Measurements from ENCODE around the gene BRD9. TPM values are rescaled to one million over a fixed set of nuclear protein-coding genes. Genes with fewer than 3 reads are reported as not detected.
A peak's percentile ranks its signal among the peaks of the same experiment; 100 is the strongest.
"Not testable (repeated sequence)": the region's sequence is repeated elsewhere in the genome, so short reads cannot be mapped to it uniquely, and the experiment has no call there.

The BRD9 gene
- polyA plus RNA-seq, 6 donors from 2014 or later, result 5.6 to 16.2 (median 12.5) TPM

DNA sequence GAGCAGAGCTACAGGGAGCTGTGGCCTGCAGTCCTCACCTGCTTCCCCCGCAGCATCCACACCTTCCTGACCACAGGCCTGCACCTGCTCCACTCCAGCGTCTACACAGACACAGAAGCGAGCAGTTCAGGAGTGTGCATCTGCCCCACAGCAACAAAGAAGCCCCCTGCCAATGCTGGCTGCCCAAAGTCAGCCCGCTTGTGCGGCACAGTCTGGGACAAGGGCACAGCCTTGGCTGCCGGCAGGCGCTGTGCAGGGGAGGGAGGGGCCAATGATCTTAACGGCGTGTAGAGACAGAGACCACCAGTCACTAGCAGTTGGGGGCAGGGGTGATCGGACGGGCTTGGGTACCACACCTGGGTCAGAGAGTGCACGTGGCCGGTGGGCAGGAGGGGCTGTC is 6.6 kb downstream of the BRD9 start:
- Mint-ChIP-seq H3K4me3 (no peak overlapping the region), H3K36me3 (peaks cover 23 to 46% of the 10 kb centered on the region in 2 donors), H3K4me1 (peaks cover 18 to 30% (median 18%) of the 10 kb centered on the region in 3 donors), H3K9me3 (peaks cover 0 to 8% (median 0%) of the 10 kb centered on the region in 7 donors), H3K27ac (peak overlapping the region in 1 of 6 donors; percentile 15), H3K27me3 (no peaks in the 10 kb centered on the region)
- DNase-seq (no peak), ATAC-seq (ENCODE audit: low read depth in 2 of 2) (no peak)

DNA sequence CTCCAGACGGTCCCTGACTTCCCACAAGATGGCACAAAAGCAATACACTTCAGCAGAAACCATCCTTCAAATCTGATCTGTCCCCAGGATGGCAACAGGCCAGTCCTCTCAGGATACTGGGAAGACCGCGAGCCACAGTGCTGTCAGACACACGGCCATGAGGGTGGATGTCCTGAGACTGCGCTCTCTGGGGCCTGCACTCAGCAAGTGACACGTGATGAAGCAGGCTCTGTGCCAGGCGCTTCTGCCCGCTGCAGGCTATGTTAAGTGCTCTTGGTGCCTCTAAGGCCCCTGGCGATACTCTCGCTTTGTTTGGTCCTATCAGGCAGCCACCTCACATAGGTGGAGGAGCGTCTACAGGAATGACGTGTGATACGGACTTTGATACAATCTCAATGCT is 7.1 kb downstream of the BRD9 start:
- Mint-ChIP-seq H3K4me3 (no peak overlapping the region), H3K9me3 (peaks cover 0 to 8% (median 0%) of the 10 kb centered on the region in 7 donors), H3K4me1 (peaks cover 15 to 27% (median 16%) of the 10 kb centered on the region in 3 donors), H3K36me3 (peaks cover 23 to 51% of the 10 kb centered on the region in 2 donors), H3K27me3 (no peaks in the 10 kb centered on the region), H3K27ac (no peak overlapping the region)
- ATAC-seq (ENCODE audit: low read depth in 2 of 2) (no peak), DNase-seq (no peak)

DNA sequence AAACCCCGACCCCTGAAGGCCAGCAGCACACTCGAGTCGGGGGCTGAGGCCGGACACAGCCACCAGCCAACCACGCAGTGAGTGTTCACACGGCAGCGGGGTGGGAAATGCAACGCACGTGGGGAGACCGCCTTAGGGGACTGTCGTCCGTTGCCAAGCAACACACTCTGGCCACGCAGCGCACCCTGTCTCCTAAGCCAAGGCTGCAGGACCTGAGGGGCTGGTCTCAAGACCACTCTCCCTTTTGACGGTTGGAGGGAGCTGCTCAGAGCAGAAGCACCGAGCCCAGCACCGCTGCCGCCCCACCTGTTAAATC is 7.5 kb downstream of the BRD9 start:
- no peaks in the 10 kb centered on the region for H3K27me3 Mint-ChIP-seq
- H3K4me1 Mint-ChIP-seq, result peaks cover 15 to 27% (median 16%) of the 10 kb centered on the region in 3 donors
- no peak overlapping the region for H3K27ac Mint-ChIP-seq
- no peak for ATAC-seq (ENCODE audit: low read depth in 2 of 2)
- peak overlapping the region in 1 of 8 donors; percentile 65 for H3K4me3 Mint-ChIP-seq
- peaks cover 23 to 51% of the 10 kb centered on the region in 2 donors for H3K36me3 Mint-ChIP-seq
- no peak for DNase-seq
- H3K9me3 Mint-ChIP-seq, result peaks cover 0 to 8% (median 0%) of the 10 kb centered on the region in 7 donors

DNA sequence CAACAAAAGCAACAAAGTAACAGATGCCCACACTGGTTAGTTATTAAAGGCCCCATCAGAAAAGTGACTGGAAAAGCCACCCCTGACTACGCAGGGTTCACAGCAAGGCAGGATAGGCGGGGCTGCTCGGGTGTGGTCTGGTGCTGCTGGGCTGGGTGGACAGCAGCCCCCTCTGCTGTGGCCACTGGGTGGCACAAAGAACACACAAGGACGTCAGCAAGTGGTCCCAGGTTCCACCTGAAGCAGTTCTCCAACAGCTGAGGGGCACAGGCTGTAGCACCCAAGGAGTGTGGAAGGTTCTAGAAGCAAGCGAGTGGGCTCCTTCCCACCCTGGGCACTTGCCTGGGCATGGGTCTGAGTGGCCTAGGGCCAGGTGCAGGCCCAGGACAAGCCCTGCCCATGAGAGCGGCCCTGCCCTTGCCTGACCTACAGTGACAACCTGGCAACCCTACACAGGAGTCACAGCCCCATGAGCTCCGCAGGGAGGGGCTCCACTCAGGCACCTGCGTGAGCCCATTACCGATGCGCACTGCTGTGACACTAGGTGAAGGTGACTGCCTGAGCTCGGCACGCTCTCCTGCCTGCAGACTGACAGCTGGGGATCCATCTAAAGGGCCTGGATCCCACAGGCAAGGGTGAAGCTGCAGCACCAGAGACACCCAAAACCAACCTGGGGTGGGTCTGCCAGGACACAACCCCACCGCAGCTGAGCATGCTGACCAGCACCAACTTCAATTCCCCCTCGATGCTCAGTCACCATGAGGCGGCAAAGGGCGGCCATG is 8.1 kb downstream of the BRD9 start:
- Mint-ChIP-seq H3K4me3 (no peak overlapping the region), H3K36me3 (peaks cover 23 to 51% of the 10 kb centered on the region in 2 donors), H3K27ac (peak overlapping the region in 1 of 6 donors; percentile 47), H3K27me3 (no peaks in the 10 kb centered on the region), H3K4me1 (peaks cover 11 to 27% (median 16%) of the 10 kb centered on the region in 3 donors), H3K9me3 (peaks cover 0 to 8% (median 0%) of the 10 kb centered on the region in 7 donors)
- no peak for DNase-seq
- ATAC-seq (ENCODE audit: low read depth in 2 of 2), result no peak

DNA sequence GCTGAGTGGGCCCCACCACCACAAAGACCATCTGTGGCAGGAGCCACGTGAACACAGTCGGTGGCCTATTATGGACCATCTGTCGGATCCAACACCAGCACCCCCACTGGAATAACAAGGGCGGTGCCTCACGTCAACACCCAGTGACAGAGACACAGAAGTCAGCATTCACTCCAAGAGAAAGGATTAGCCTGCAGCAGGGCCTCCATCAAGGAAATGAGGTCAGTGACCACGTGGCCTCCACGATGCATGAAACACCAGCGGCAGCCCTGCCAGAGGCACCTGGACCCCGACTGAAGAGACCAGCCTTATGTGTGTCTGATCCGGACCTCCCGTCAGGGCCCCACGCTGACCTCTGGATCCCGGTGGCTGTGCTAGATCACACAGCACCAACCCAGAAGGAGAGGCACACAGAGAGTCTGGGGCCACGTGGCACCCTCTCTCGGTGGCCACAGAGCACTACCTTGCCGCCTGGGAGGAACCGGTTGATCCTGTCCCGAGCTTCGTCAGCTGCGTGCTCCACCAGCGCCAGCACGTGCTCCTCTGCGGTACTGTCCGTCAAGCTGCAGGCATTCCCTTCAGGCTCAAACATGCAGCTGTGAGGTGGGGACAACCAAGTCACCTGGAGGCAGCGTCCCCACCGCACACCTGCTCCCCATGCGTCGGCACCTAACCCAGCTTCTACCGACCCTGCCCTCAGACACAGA is 9.0 kb downstream of the BRD9 start:
- no peak for DNase-seq
- Mint-ChIP-seq H3K27ac (peak overlapping the region in 1 of 6 donors; percentile 44), H3K9me3 (peaks cover 0 to 8% (median 0%) of the 10 kb centered on the region in 7 donors), H3K36me3 (peaks cover 21 to 51% of the 10 kb centered on the region in 2 donors), H3K4me3 (no peak overlapping the region), H3K27me3 (no peaks in the 10 kb centered on the region), H3K4me1 (peaks cover 11 to 27% (median 16%) of the 10 kb centered on the region in 3 donors)
- ATAC-seq (ENCODE audit: low read depth in 2 of 2), result no peak

DNA sequence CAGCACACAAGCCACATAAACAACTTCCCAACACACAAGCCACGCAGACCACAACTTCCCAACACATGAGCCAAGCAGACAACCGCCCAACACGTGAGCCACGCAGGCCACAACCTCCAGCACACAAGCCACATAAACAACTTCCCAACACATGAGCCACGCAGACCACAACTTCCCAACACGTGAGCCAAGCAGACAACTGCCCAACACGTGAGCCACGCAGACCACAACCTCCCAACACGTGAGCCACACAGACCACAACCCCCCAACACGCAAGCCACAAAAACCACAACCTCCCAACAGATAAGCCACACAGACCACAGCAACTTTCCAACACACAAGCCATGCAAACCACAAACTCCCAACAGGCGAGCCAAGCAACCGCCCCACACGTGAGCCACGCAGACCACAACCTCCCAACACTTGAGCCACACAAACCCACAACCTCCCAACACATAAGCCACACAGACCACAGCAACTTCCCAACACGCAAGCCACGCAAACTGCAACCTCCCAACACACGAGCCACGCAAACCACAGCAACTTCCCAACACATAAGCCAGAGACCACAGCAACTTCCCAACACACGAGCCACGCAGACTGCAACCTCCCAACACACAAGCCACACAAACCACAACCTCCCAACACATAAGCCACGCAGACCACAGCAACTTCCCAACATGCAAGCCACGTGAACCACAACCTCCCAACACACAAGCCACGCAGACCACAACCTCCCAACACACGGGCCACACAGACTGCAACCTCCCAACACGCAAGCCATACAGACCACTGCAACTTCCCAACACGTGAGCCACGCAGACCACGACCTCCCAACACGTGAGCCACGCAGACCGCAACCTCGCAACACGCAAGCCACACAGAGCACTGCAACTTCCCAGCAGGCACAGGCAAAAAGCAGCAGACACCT is 10.1 kb downstream of the BRD9 start:
- Mint-ChIP-seq H3K36me3 (peaks cover 16 to 56% of the 10 kb centered on the region in 2 donors), H3K4me3 (peak overlapping the region in 1 of 8 donors; percentile 64), H3K9me3 (peaks cover 0 to 8% (median 0%) of the 10 kb centered on the region in 7 donors), H3K27me3 (no peaks in the 10 kb centered on the region), H3K27ac (peak overlapping the region in 4 of 6 donors; percentile 29 to 72 (median 71)), H3K4me1 (peaks cover 11 to 27% (median 16%) of the 10 kb centered on the region in 3 donors)
- ATAC-seq (ENCODE audit: low read depth in 2 of 2) (no peak), DNase-seq (no peak)

DNA sequence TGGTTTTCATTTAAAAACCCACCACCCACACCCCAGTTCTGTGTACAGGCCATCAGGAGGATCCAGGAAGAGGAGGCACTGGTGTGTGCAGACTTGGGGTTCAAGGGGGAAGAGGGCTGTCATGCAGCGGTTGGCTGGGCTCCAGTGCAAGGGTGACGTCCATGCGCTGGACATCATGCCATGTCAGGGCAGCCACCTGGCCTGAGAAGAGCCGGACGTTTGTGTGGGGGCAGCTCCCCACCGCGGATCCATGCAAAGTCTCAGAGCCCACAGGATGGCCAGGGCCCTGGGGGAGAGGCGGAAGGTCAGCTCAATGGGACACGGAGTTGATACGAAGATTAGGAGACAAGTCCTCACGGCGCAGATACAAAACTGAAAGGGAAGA is 11.1 kb downstream of the BRD9 start:
- DNase-seq (no peak), ATAC-seq (ENCODE audit: low read depth in 2 of 2) (no peak)
- H3K27ac Mint-ChIP-seq, result no peak overlapping the region
- H3K27me3 Mint-ChIP-seq, result no peaks in the 10 kb centered on the region
- H3K4me1 Mint-ChIP-seq, result peaks cover 11 to 27% (median 16%) of the 10 kb centered on the region in 3 donors
- H3K36me3 Mint-ChIP-seq, result peaks cover 16 to 49% of the 10 kb centered on the region in 2 donors
- no peak overlapping the region for H3K4me3 Mint-ChIP-seq
- peaks cover 0 to 8% (median 0%) of the 10 kb centered on the region in 7 donors for H3K9me3 Mint-ChIP-seq

DNA sequence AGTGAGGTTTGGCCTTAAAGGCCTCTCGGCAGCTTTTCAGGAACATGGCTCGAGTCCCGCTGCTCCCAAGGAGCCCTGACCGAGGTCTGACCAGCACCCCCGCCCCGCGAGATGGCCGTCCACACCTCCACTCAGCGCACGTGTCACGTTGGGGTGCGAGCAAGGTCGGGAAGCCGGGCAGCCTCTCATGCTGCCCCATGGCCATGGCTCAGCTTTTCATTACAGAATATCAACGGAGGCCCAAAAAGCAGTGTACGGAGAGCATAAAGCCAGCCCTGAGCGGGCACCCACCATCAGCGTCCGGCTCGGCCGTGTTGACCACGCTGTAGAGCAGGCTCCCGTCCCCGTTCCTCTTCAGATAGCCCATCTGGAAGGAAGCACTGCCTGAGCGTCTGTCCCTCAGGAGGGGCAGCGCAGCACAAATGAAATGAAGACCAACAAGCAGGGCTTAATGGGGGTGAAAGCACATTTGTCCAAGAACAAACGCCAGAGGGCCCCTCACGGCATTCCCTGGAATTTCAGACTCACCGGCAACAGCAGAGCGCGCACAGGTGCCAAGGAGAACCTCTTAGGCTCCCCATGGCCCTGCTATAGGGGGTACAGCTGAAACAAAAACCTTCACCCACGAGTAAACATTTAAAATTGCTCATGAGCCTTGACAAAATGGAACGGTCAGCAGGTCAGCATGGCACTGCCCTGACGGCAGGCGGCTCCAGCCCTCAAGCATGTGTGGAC is 11.6 kb downstream of the BRD9 start:
- Mint-ChIP-seq H3K4me3 (no peak overlapping the region), H3K4me1 (peaks cover 11 to 27% (median 16%) of the 10 kb centered on the region in 3 donors), H3K27me3 (no peaks in the 10 kb centered on the region), H3K9me3 (peaks cover 0 to 8% (median 0%) of the 10 kb centered on the region in 7 donors), H3K36me3 (peaks cover 16 to 45% of the 10 kb centered on the region in 2 donors), H3K27ac (no peak overlapping the region)
- no peak for DNase-seq
- ATAC-seq (ENCODE audit: low read depth in 2 of 2), result no peak

DNA sequence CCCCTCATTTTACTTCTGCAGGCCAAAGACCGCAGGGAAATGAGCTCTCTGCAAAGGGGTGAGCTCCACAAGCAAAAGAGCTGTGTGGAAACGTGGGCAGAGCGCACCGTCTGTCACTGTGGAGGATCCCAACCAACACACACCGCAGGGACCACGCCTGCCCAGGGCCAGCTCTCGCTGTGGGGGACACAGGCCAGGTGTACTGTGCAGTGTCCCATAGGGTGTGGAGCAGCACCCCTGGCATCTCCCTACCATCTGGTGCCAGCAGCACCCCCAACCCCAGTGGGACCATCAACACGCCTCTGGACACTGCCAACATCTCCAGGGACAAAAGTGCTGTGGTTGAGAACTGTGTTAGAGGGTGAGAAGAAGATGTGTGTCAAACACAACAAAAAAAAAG is 13.9 kb downstream of the BRD9 start:
- not testable (repeated sequence) for H3K9me3 Mint-ChIP-seq; H3K27me3 Mint-ChIP-seq; DNase-seq; H3K4me3 Mint-ChIP-seq; H3K27ac Mint-ChIP-seq; ATAC-seq (ENCODE audit: low read depth in 2 of 2)
- Mint-ChIP-seq H3K36me3 (peaks cover 22 to 55% of the 10 kb centered on the region in 2 donors), H3K4me1 (peaks cover 12 to 22% (median 20%) of the 10 kb centered on the region in 3 donors)

DNA sequence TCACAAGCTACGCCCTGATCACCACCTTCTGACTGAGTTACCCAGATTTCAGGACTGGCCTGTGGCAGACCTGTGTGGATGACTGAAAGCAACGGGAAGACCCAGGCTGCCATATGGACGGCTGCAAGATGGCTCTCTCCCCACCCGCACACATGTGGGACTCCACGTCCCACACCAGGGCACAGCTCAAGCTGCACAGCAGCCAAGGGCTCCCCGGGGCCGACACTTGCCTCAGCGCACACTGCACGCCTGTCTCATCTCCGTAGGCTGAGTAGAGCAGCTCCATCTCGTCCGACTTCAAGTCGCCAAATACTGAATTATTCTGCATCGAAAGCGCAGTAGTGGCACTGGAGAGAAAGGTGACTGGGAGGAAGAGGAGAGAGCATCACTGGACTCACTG is 14.5 kb downstream of the BRD9 start:
- DNase-seq (no peak), ATAC-seq (ENCODE audit: low read depth in 2 of 2) (no peak)
- peaks cover 14 to 22% (median 21%) of the 10 kb centered on the region in 3 donors for H3K4me1 Mint-ChIP-seq
- H3K4me3 Mint-ChIP-seq, result no peak overlapping the region
- no peaks in the 10 kb centered on the region for H3K27me3 Mint-ChIP-seq
- H3K27ac Mint-ChIP-seq, result no peak overlapping the region
- peaks cover 0 to 8% (median 0%) of the 10 kb centered on the region in 7 donors for H3K9me3 Mint-ChIP-seq
- H3K36me3 Mint-ChIP-seq, result peaks cover 18 to 51% of the 10 kb centered on the region in 2 donors

DNA sequence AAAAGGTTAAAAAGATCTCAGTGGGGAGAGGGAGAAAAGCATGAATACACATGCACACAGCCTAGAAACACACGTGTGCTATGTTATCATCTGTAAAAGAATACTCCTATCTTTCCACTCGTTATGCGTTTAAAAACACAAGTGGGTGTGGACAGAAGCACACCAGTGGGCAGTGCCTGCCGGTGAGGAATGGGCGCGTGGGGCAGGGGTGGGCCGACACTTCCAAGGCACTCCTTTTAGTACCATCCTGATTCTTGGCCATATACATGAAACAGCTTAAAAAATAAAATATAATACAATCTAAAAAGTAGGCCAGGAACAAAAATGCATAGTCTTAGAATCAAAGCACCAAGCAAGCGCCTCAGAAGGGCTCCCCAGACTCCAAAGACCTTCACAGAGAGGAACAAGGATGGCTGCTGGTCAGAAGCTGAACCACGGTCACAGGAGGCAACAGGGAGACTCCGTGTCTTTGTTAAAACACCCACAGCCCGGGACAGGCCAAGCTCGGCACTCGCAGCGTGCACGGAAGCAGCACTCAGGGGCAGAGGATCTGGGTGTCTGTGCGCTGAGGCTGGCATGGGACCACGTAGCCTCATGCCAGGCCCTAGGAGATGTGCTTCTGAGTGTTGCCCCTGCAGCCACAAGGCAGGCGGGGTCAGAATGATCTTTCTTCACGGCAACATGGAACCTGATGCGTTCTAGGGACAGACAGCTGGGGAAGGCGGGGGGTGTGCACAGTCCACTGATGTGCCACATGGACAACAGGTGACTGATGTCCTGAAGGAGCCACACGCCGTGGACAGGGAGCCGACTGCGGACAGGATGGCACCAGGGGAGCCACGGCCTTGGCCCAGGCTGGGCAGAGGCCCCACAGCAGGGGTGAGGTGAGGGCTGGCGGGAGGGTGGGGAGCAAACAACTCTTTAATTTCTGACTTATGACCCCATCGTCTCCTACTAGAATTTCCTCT is 15.9 kb downstream of the BRD9 start:
- ATAC-seq (ENCODE audit: low read depth in 2 of 2) (no peak), DNase-seq (no peak)
- peaks cover 7 to 10% (median 9%) of the 10 kb centered on the region in 3 donors for H3K4me1 Mint-ChIP-seq
- peak overlapping the region in 1 of 6 donors; percentile 24 for H3K27ac Mint-ChIP-seq
- peaks cover 6 to 36% of the 10 kb centered on the region in 2 donors for H3K36me3 Mint-ChIP-seq
- no peaks in the 10 kb centered on the region for H3K9me3 Mint-ChIP-seq
- no peak overlapping the region for H3K4me3 Mint-ChIP-seq
- no peaks in the 10 kb centered on the region for H3K27me3 Mint-ChIP-seq
